OCI-LY7 (cell line): ENCODE data around the gene CFAP69. TPM values are rescaled to one million over a fixed set of nuclear protein-coding genes. Genes with fewer than 3 reads are reported as not detected.

Source experiments
- BruUV-seq: library from RNA; stranded (reverse); fragments of 400-500 nt; replicated peaks from 2 replicates; lab custom pipeline; 2021; lab: Mats Ljungman, UMichigan
- CTCF ChIA-PET: fragments of 300-600 bp; sonication (Branson Sonifier 250); formaldehyde crosslinking; loops from one replicate; lab custom pipeline; 2022; ENCODE audit warnings: antibody characterized with exemption; ENCODE audit not compliant: unreplicated experiment; lab: Charles Lee
- POLR2A ChIA-PET: fragments of 300-600 bp; sonication (Branson Sonifier 250); formaldehyde crosslinking; loops from one replicate; lab custom pipeline; 2022; ENCODE audit warnings: antibody characterized with exemption; lab: Charles Lee
- DNase-seq: peaks from one replicate; pipeline ENCODE4 v3.0.0-alpha.2; 2015; ENCODE audit warnings: low spot score
- H2AFZ ChIP-seq: fragments of 200-600 bp; sonication (generic), shearing (Covaris generic); 2 replicates; pipeline ENCODE4 v1.6.1; 2014; ENCODE audit warnings: mild to moderate bottlenecking, antibody characterized with exemption, low read length, moderate library complexity
- H3K27ac ChIP-seq: fragments of 200-600 bp; sonication (generic); 2 replicates; pipeline ENCODE4 v1.5.1; 2014; ENCODE audit warnings: mixed run types, low read depth, mild to moderate bottlenecking, moderate library complexity, low read length, inconsistent platforms; ENCODE audit not compliant: poor library complexity, severe bottlenecking
- H3K36me3 ChIP-seq: fragments of 200-600 bp; sonication (generic); 2 replicates; pipeline ENCODE4 v1.6.1; 2014; ENCODE audit warnings: mild to moderate bottlenecking, antibody characterized with exemption, low read length, moderate library complexity, mixed read lengths; ENCODE audit not compliant: insufficient read depth
- H3K4me1 ChIP-seq: fragments of 200-600 bp; sonication (generic); 2 replicates; pipeline ENCODE4 v1.5.1; 2014; ENCODE audit warnings: mild to moderate bottlenecking, low read length; ENCODE audit not compliant: insufficient read depth, poor library complexity, severe bottlenecking
- H3K4me2 ChIP-seq: fragments of 200-600 bp; sonication (generic); 2 replicates; pipeline ENCODE4 v1.6.1; 2014; ENCODE audit warnings: mild to moderate bottlenecking, low read length
- H3K4me3 ChIP-seq: fragments of 200-600 bp; sonication (generic); 2 replicates; pipeline ENCODE4 v1.5.1; 2014; ENCODE audit warnings: mild to moderate bottlenecking, low read depth, low read length; ENCODE audit not compliant: poor library complexity, severe bottlenecking
- H3K79me2 ChIP-seq: fragments of 200-600 bp; sonication (generic); 2 replicates; pipeline ENCODE4 v1.6.1; 2016; ENCODE audit warnings: low read depth, mild to moderate bottlenecking, low read length, moderate library complexity, mixed read lengths; ENCODE audit not compliant: insufficient read depth
- H3K9me2 ChIP-seq: fragments of 200-600 bp; sonication (generic); 2 replicates; pipeline ENCODE4 v1.6.1; 2016; ENCODE audit warnings: mild to moderate bottlenecking, low read length, mixed read lengths; ENCODE audit not compliant: insufficient read depth
- H3K9me3 ChIP-seq: fragments of 200-600 bp; sonication (generic); 2 replicates; pipeline ENCODE4 v1.6.1; 2014; ENCODE audit warnings: mild to moderate bottlenecking, mixed run types, low read length, mixed read lengths
- H4K20me1 ChIP-seq: fragments of 200-600 bp; sonication (generic); 2 replicates; pipeline ENCODE4 v1.6.1; 2014; ENCODE audit warnings: mild to moderate bottlenecking, antibody characterized with exemption, low read length, moderate library complexity, mixed read lengths; ENCODE audit not compliant: insufficient read depth
- EZH2phosphoT487 ChIP-seq: fragments of 200-600 bp; sonication (generic); IDR thresholded peaks from 2 replicates; pipeline ENCODE4 v1.6.1; 2018; ENCODE audit warnings: low read depth, borderline replicate concordance, mild to moderate bottlenecking, mixed run types, antibody characterized with exemption, low read length, moderate library complexity, mixed read lengths
- intact Hi-C: fragments of 100-400 bp; cut with micrococcal nuclease; formaldehyde crosslinking; loops from one replicate; pipeline ENCODE4 v1.10.0; 2022; ENCODE audit not compliant: unreplicated experiment
- total RNA-seq, 2 experiments: library from RNA; depleted of rRNA in 1 of 2; stranded (reverse); fragments of >200 nt in 1 of 2; shearing (Covaris generic) in 1 of 2; gene quantifications; 2 replicates each; pipeline ENCODE4 v1.2.3, GENCODE V29; 2014 to 2022
- TF ChIP-seq, protein P1 (sequence below): fragments of 200-600 bp; sonication (generic); conservative IDR thresholded peaks from 2 replicates; pipeline ENCODE4 v1.5.1; 2014; ENCODE audit warnings: mild to moderate bottlenecking, antibody characterized with exemption, low read length, moderate library complexity, mixed read lengths

CFAP69 gene
- total RNA-seq, 2 experiments from 2014 or later, result not detected

DNA sequence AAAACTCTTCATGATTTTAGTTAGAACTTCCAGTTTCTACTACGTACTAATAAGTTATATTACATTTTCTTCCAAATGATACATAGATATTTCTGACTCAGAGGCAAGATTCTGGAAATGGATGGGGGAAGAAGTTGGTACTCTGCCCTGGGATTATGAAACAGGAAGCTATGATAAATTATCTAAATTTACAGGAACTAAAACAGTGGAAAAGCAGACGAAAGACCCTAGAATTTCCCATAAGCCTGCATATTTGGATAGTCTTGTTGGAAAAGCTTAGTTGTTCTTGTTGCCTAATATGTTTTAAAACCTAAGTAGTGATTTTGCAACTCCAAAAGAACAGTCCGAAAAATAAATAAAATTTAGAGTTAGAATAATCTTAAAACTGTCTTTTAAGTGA lies 21.8 kb downstream of the CFAP69 start:
- intact Hi-C loops, result no loop called here
- no peak overlapping the region for H3K27ac ChIP-seq
- TF ChIP-seq, protein P1, sequence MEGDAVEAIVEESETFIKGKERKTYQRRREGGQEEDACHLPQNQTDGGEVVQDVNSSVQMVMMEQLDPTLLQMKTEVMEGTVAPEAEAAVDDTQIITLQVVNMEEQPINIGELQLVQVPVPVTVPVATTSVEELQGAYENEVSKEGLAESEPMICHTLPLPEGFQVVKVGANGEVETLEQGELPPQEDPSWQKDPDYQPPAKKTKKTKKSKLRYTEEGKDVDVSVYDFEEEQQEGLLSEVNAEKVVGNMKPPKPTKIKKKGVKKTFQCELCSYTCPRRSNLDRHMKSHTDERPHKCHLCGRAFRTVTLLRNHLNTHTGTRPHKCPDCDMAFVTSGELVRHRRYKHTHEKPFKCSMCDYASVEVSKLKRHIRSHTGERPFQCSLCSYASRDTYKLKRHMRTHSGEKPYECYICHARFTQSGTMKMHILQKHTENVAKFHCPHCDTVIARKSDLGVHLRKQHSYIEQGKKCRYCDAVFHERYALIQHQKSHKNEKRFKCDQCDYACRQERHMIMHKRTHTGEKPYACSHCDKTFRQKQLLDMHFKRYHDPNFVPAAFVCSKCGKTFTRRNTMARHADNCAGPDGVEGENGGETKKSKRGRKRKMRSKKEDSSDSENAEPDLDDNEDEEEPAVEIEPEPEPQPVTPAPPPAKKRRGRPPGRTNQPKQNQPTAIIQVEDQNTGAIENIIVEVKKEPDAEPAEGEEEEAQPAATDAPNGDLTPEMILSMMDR, result no peak
- TF ChIP-seq EZH2phosphoT487, result no peak
- no peak overlapping the region for H3K4me2 ChIP-seq
- no peaks in the 10 kb centered on the region for H3K9me3 ChIP-seq
- no TSS peak for BruUV-seq
- no peaks in the 10 kb centered on the region for H3K4me1 ChIP-seq
- H3K36me3 ChIP-seq, result no peaks in the 10 kb centered on the region
- H3K79me2 ChIP-seq, result no peaks in the 10 kb centered on the region
- ChIA-PET POLR2A (interaction anchor here (0.5 to 0.7 kb wide), 2 partner anchors 349 to 877 kb away, joined by 3 to 4 read pairs; no protein-coding TSS in a partner anchor), CTCF (no interaction called here)
- no peak overlapping the region for H3K4me3 ChIP-seq
- no peaks in the 10 kb centered on the region for H4K20me1 ChIP-seq
- H3K9me2 ChIP-seq, result no peaks in the 10 kb centered on the region
- DNase-seq, result no peak
- H2AFZ ChIP-seq, result no peak overlapping the region

DNA sequence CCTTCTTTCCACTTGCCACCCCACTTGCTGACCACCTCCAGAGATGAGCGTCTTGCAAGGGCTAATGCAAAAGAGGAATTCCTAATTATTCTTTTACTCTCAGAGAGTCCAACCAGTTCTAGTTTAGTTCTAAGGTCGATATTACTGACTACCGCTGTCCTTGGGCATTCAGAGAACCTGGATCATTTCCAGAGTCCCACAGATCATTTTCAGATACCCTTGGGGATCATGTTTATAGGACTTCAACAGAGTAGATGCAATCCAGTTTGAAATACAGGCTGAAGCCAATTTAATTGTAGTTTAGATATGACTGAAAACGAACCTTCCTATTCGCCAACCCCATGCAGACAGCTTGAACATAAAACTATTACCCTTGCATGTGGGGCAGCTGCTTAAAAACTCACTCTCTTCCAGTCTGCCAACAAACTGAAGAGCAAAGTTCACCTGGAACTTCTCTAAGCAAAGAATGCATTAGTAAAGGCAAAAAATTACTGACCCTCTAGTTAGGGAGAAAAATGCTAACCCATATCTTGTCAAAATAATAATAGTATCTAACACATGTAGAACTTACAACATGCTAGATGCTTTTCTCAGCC lies 22.4 kb downstream of the CFAP69 start:
- no peak overlapping the region for H3K4me3 ChIP-seq
- intact Hi-C loops, result no loop called here
- no peaks in the 10 kb centered on the region for H3K9me3 ChIP-seq
- H3K36me3 ChIP-seq, result no peaks in the 10 kb centered on the region
- H3K4me1 ChIP-seq, result no peaks in the 10 kb centered on the region
- no peak overlapping the region for H3K4me2 ChIP-seq
- no peaks in the 10 kb centered on the region for H3K9me2 ChIP-seq
- DNase-seq, result no peak
- POLR2A ChIA-PET, result interaction anchor here (0.5 to 0.7 kb wide), 2 partner anchors 350 to 876 kb away, joined by 3 to 4 read pairs; no protein-coding TSS in a partner anchor
- TF ChIP-seq, protein P1, result no peak
- no peak for TF ChIP-seq EZH2phosphoT487
- H4K20me1 ChIP-seq, result no peaks in the 10 kb centered on the region
- no TSS peak for BruUV-seq
- H3K79me2 ChIP-seq, result no peaks in the 10 kb centered on the region
- H3K27ac ChIP-seq, result no peak overlapping the region
- no peak overlapping the region for H2AFZ ChIP-seq
- CTCF ChIA-PET, result no interaction called here

DNA sequence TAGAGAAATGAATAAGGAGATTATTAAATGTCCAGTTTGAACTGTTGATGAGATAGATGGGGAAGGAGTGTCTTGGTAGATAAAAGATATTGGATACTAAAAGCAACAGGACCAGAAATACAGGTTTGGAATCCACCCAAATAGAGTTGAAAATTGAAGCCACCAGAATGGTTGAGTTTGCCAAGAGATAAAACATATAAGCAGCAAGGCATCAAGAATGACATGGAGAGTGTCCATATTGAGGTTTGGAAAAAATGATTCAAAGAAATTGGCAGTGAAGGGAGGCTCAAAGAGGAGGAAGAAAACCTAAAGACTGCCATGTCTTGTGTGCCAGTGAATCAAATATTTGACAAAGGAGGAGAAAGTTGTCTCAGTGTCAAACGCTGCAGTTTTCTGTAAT lies 24.2 kb downstream of the CFAP69 start:
- Histone ChIP-seq H3K79me2 (no peaks in the 10 kb centered on the region), H2AFZ (no peak overlapping the region), H3K4me3 (no peak overlapping the region), H4K20me1 (no peaks in the 10 kb centered on the region), H3K9me2 (no peaks in the 10 kb centered on the region), H3K4me1 (no peaks in the 10 kb centered on the region), H3K4me2 (no peak overlapping the region), H3K9me3 (no peaks in the 10 kb centered on the region), H3K36me3 (no peaks in the 10 kb centered on the region), H3K27ac (no peak overlapping the region)
- ChIA-PET CTCF (no interaction called here), POLR2A (interaction anchor here (1.2 kb wide), 1 partner anchor 9 kb away, joined by 4 read pairs; no protein-coding TSS in a partner anchor)
- no peak for DNase-seq
- intact Hi-C loops, result no loop called here
- no TSS peak for BruUV-seq
- TF ChIP-seq EZH2phosphoT487, result no peak
- TF ChIP-seq, protein P1, result no peak
